ENCODE results near the gene ZHX3.

GRCh38 chr20:41330941-41331340, 13.4 kb upstream of the ZHX3 start:
- TF ChIP-seq EP300 (IDR thresholded peaks at IDR 0.05) (no peak), POLR2A (IDR thresholded peaks at IDR 0.05) (no peak)
